ENCODE measurements around the gene SVOP. TPM values are rescaled to one million over a fixed set of nuclear protein-coding genes. Genes with fewer than 3 reads are reported as not detected.

SVOP gene
- total RNA-seq, 1 donor from 2014 or later: not detected

DNA sequence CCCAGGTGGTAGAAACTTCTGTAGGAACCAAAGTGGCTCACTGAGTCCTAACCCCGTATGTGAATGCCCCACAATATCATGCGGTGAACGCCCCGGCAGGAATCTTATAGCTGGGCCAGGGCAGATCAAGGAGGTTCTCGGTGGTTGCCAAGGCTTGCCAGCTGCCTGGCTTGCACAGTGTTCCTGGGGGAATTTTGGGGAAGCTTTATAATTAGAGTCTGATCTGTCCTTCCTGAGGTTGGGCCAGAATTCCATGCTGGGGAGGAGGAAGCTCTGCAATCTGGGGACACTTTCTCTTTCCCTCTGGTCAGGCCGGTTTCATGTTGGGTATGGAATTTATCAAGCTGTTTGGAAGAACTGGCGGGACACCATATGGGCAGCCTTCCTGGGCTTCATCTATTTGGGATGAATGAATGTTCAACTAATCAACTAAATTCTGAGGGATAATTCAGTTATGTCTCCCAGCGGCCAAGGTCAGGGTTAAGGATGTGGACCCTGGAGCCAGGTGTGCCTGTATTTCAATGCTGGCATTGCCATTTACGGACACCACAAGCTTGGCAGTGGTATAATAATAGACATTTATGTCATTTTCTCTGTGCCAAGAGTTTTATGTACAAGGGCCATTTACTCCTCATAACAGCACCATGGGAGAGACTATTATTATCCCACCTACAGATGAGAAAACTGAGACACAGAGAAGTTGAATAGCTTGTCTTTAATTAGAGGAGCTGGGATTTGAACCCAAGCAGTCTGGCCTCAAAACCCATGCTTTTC lies 54.3 kb downstream of the SVOP start:
- H2AFZ ChIP-seq (ENCODE audit: low read depth, low read length): no peak overlapping the region

DNA sequence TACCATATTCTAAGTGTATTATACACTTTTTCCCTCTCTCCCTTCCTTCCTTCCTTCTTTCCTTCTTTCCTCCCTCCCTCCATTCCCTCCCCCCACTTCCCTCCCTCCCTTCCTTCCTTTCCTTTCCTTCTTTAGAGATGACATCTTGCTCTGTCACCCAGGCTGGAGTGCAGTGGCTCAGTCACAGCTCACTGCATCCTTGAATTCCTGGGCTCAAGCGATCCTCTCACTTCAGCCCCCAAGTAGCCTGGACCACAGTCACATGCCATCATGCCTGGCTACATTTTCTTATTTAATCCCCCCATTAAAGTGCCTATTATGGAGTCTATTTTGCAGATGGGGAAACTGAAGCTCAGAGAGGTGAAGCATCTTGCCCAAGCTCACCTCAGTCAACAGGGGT lies 55.0 kb downstream of the SVOP start:
- no peak overlapping the region for H3K4me3 Mint-ChIP-seq (ENCODE audit: unreplicated experiment)
- H3K27ac Mint-ChIP-seq (ENCODE audit: unreplicated experiment): no peak overlapping the region
- no peaks in the 10 kb centered on the region for H3K4me1 Mint-ChIP-seq (ENCODE audit: low read depth, unreplicated experiment)
- Histone ChIP-seq H3K27ac (ENCODE audit: low read depth, low read length) (no peak overlapping the region), H2AFZ (ENCODE audit: low read depth, low read length) (no peak overlapping the region), H4K20me1 (ENCODE audit: insufficient read depth, low read length) (no peaks in the 10 kb centered on the region), H3K4me2 (ENCODE audit: low read length) (no peak overlapping the region), H3K79me2 (ENCODE audit: insufficient read depth, low read length) (no peaks in the 10 kb centered on the region), H3K9me3 (ENCODE audit: insufficient read depth, low read depth, low read length) (no peaks in the 10 kb centered on the region), H3K36me3 (ENCODE audit: insufficient read depth, low read length) (no peaks in the 10 kb centered on the region), H3K9ac (ENCODE audit: low read length) (no peak overlapping the region), H3K4me1 (ENCODE audit: insufficient read depth, low read length) (no peaks in the 10 kb centered on the region), H3K27me3 (ENCODE audit: insufficient read depth, low read length) (no peaks in the 10 kb centered on the region), H3K4me3 (ENCODE audit: insufficient read depth, low read depth, low read length) (no peak overlapping the region)
- H3K9me3 Mint-ChIP-seq (ENCODE audit: unreplicated experiment): no peaks in the 10 kb centered on the region
- H3K27me3 Mint-ChIP-seq (ENCODE audit: low read depth, unreplicated experiment): peaks cover 2% of the 10 kb centered on the region
- no peaks in the 10 kb centered on the region for H3K36me3 Mint-ChIP-seq (ENCODE audit: low read depth, unreplicated experiment)
- DNase-seq (ENCODE audit: low read depth): no peak
- FAIRE-seq: no peak
- TF ChIP-seq, protein P1, sequence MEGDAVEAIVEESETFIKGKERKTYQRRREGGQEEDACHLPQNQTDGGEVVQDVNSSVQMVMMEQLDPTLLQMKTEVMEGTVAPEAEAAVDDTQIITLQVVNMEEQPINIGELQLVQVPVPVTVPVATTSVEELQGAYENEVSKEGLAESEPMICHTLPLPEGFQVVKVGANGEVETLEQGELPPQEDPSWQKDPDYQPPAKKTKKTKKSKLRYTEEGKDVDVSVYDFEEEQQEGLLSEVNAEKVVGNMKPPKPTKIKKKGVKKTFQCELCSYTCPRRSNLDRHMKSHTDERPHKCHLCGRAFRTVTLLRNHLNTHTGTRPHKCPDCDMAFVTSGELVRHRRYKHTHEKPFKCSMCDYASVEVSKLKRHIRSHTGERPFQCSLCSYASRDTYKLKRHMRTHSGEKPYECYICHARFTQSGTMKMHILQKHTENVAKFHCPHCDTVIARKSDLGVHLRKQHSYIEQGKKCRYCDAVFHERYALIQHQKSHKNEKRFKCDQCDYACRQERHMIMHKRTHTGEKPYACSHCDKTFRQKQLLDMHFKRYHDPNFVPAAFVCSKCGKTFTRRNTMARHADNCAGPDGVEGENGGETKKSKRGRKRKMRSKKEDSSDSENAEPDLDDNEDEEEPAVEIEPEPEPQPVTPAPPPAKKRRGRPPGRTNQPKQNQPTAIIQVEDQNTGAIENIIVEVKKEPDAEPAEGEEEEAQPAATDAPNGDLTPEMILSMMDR (IDR thresholded peaks at IDR 0.05; ENCODE audit: insufficient read depth, low read depth, low read length): no peak
- no peak for TF ChIP-seq EZH2 (IDR thresholded peaks at IDR 0.05; ENCODE audit: insufficient read depth, low read length)

More for the DNA sequence above, 54.3 kb downstream of the SVOP start:
- H3K79me2 ChIP-seq (ENCODE audit: insufficient read depth, low read length): no peaks in the 10 kb centered on the region
- no peak overlapping the region for H3K4me3 Mint-ChIP-seq (ENCODE audit: unreplicated experiment)
- H3K36me3 ChIP-seq (ENCODE audit: insufficient read depth, low read length): no peaks in the 10 kb centered on the region
- H3K36me3 Mint-ChIP-seq (ENCODE audit: low read depth, unreplicated experiment): no peaks in the 10 kb centered on the region
- peaks cover 4% of the 10 kb centered on the region for H3K27me3 Mint-ChIP-seq (ENCODE audit: low read depth, unreplicated experiment)
- no peak overlapping the region for H3K4me2 ChIP-seq (ENCODE audit: low read length)
- H3K27me3 ChIP-seq (ENCODE audit: insufficient read depth, low read length): peaks cover 3% of the 10 kb centered on the region
- no peaks in the 10 kb centered on the region for H3K9me3 ChIP-seq (ENCODE audit: insufficient read depth, low read depth, low read length)
- no peaks in the 10 kb centered on the region for H3K4me1 Mint-ChIP-seq (ENCODE audit: low read depth, unreplicated experiment)
- FAIRE-seq (no peak), DNase-seq (ENCODE audit: low read depth) (no peak)
- no peaks in the 10 kb centered on the region for H4K20me1 ChIP-seq (ENCODE audit: insufficient read depth, low read length)
- H3K4me3 ChIP-seq (ENCODE audit: insufficient read depth, low read depth, low read length): no peak overlapping the region
- H3K27ac ChIP-seq (ENCODE audit: low read depth, low read length): no peak overlapping the region
- no peaks in the 10 kb centered on the region for H3K4me1 ChIP-seq (ENCODE audit: insufficient read depth, low read length)
- TF ChIP-seq EZH2 (IDR thresholded peaks at IDR 0.05; ENCODE audit: insufficient read depth, low read length): no peak
- TF ChIP-seq, protein P1 (IDR thresholded peaks at IDR 0.05; ENCODE audit: insufficient read depth, low read depth, low read length): no peak
- no peaks in the 10 kb centered on the region for H3K9me3 Mint-ChIP-seq (ENCODE audit: unreplicated experiment)
- H3K27ac Mint-ChIP-seq (ENCODE audit: unreplicated experiment): no peak overlapping the region
- no peak overlapping the region for H3K9ac ChIP-seq (ENCODE audit: low read length)

All from astrocyte (in vitro differentiated cells and primary cell).